ENCODE measurements around the gene SULF2. TPM values are rescaled to one million over a fixed set of nuclear protein-coding genes. Genes with fewer than 3 reads are reported as not detected.
A peak's percentile ranks its signal among the peaks of the same experiment; 100 is the strongest.

Gene SULF2
- total RNA-seq, 4 donors from 2014 or later = 41.2 to 177 (median 62.3) TPM

DNA sequence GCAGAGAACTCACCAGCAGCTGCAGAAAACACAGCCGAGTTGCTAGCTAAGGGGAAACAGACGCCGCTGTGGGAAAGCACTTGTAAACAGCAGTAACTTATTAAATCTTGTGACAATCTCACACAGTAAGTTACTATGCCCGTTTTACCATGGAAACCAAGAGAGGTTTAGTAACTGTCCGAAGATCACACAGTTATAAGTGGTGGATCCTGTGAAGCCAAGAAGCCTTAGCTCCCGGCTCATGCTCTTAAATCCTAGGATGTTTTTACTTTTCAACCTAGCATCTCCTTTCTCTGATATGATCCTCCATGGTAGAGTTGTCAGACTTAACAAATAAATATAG, 1.5 kb upstream of the SULF2 start:
- ATAC-seq = no peak
- Histone ChIP-seq H3K4me1 (peaks cover 0 to 79% (median 21%) of the 10 kb centered on the region in 3 donors), H3K4me3 (peak overlapping the region in 1 of 2 donors; percentile 79), H3K27ac (peak overlapping the region in 3 of 4 donors; percentile 92 to 94 (median 93)), H3K36me3 (no peaks in the 10 kb centered on the region), H3K9me3 (no peaks in the 10 kb centered on the region), H3K27me3 (no peaks in the 10 kb centered on the region)
- 0 to 3% methylated on average over 5 to 6 of the region's 6 CpGs for WGBS, 2 donors (ENCODE audit: low coverage in 1 of 2)
- TF ChIP-seq, protein P1, sequence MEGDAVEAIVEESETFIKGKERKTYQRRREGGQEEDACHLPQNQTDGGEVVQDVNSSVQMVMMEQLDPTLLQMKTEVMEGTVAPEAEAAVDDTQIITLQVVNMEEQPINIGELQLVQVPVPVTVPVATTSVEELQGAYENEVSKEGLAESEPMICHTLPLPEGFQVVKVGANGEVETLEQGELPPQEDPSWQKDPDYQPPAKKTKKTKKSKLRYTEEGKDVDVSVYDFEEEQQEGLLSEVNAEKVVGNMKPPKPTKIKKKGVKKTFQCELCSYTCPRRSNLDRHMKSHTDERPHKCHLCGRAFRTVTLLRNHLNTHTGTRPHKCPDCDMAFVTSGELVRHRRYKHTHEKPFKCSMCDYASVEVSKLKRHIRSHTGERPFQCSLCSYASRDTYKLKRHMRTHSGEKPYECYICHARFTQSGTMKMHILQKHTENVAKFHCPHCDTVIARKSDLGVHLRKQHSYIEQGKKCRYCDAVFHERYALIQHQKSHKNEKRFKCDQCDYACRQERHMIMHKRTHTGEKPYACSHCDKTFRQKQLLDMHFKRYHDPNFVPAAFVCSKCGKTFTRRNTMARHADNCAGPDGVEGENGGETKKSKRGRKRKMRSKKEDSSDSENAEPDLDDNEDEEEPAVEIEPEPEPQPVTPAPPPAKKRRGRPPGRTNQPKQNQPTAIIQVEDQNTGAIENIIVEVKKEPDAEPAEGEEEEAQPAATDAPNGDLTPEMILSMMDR (IDR thresholded peaks at IDR 0.05) = no peak
- TF ChIP-seq EP300 (IDR thresholded peaks at IDR 0.05) (no peak), POLR2AphosphoS5 (IDR thresholded peaks at IDR 0.05) (no peak), POLR2A (IDR thresholded peaks at IDR 0.05) (no peak)

GRCh38 chr20:47785854-47786764, 828 bp upstream of the SULF2 start:
- TF ChIP-seq POLR2AphosphoS5 (IDR thresholded peaks at IDR 0.05) (peak; percentile 55), EP300 (IDR thresholded peaks at IDR 0.05) (no peak), POLR2A (IDR thresholded peaks at IDR 0.05) (peak; percentile 9 to 19)
- TF ChIP-seq, protein P1 (IDR thresholded peaks at IDR 0.05) = peak in 3 of 4 experiments; percentile 75 to 89 (median 83)
- no peaks in the 10 kb centered on the region for H3K27me3 ChIP-seq
- peak overlapping the region; percentile 76 to 94 (median 92) for H3K27ac ChIP-seq
- ATAC-seq = peak; percentile 79
- peak overlapping the region; percentile 51 to 79 for H3K4me3 ChIP-seq
- 0% methylated on average over 2 to 12 of the region's 86 CpGs for WGBS, 2 donors (ENCODE audit: low coverage in 1 of 2)
- H3K9me3 ChIP-seq = no peaks in the 10 kb centered on the region
- H3K36me3 ChIP-seq = no peaks in the 10 kb centered on the region
- peaks cover 0 to 79% (median 16%) of the 10 kb centered on the region in 3 donors for H3K4me1 ChIP-seq

GRCh38 chr20:47784599-47785310, 526 bp downstream of the SULF2 start:
- Histone ChIP-seq H3K9me3 (no peaks in the 10 kb centered on the region), H3K4me3 (peak overlapping the region; percentile 46 to 79), H3K27me3 (no peaks in the 10 kb centered on the region), H3K27ac (peak overlapping the region; percentile 16 to 94 (median 92)), H3K36me3 (no peaks in the 10 kb centered on the region), H3K4me1 (peaks cover 0 to 69% (median 16%) of the 10 kb centered on the region in 3 donors)
- WGBS, 2 donors (ENCODE audit: low coverage in 1 of 2) = no CpG with 5 or more reads among the region's 69 CpGs
- TF ChIP-seq, protein P1 (IDR thresholded peaks at IDR 0.05) = peak in 3 of 4 experiments; percentile 25 to 65 (median 30)
- TF ChIP-seq POLR2A (IDR thresholded peaks at IDR 0.05) (no peak), EP300 (IDR thresholded peaks at IDR 0.05) (no peak)
- peak; percentile 18 for ATAC-seq

GRCh38 chr20:47783828-47784598, 1.3 kb downstream of the SULF2 start:
- 39 to 47% methylated on average over 9 to 13 of the region's 23 CpGs for WGBS, 2 donors (ENCODE audit: low coverage in 1 of 2)
- Histone ChIP-seq H3K4me1 (peaks cover 0 to 65% (median 16%) of the 10 kb centered on the region in 3 donors), H3K36me3 (no peaks in the 10 kb centered on the region), H3K27me3 (no peaks in the 10 kb centered on the region), H3K27ac (peak overlapping the region in 3 of 4 donors; percentile 92 to 94 (median 93)), H3K9me3 (no peaks in the 10 kb centered on the region), H3K4me3 (peak overlapping the region; percentile 46 to 79)
- no peak for ATAC-seq
- TF ChIP-seq POLR2AphosphoS5 (IDR thresholded peaks at IDR 0.05) (no peak), POLR2A (IDR thresholded peaks at IDR 0.05) (no peak), EP300 (IDR thresholded peaks at IDR 0.05) (no peak)
- TF ChIP-seq, protein P1 (IDR thresholded peaks at IDR 0.05) = no peak
